DND-41 (cell line): Measurements from ENCODE around the gene KCNG3.

ENCODE experiments used
- ATAC-seq: fragments of 200-7000 bp; cut with Tn5 transposase; 3 replicates; pipeline ENCODE4 v1.9.1; 2021; ENCODE audit warnings: low read depth; ENCODE audit not compliant: insufficient read depth
- DNase-seq: peaks from one replicate; pipeline ENCODE4 v3.0.0-alpha.2; 2020
- H2AFZ ChIP-seq: 2 replicates; pipeline ENCODE4 v1.6.0; 2012; ENCODE audit warnings: low read depth, low read length
- H3K27ac ChIP-seq: 2 replicates; pipeline ENCODE4 v1.5.1; 2012; ENCODE audit warnings: low read length, inconsistent platforms
- H3K27me3 ChIP-seq: fragments of 200-600 bp; sonication (generic); 2 replicates; pipeline ENCODE4 v1.6.0; 2012; ENCODE audit warnings: low read length, mild to moderate bottlenecking, inconsistent platforms; ENCODE audit not compliant: insufficient read depth, poor library complexity
- H3K36me3 ChIP-seq: 2 replicates; pipeline ENCODE4 v1.5.1; 2012; ENCODE audit warnings: low read length, inconsistent platforms; ENCODE audit not compliant: insufficient read depth
- H3K4me1 ChIP-seq: 2 replicates; pipeline ENCODE4 v1.5.1; 2012; ENCODE audit warnings: mild to moderate bottlenecking, low read length; ENCODE audit not compliant: insufficient read depth
- H3K4me2 ChIP-seq: 2 replicates; pipeline ENCODE4 v1.6.0; 2012; ENCODE audit warnings: mild to moderate bottlenecking, moderate library complexity, low read length, inconsistent platforms; ENCODE audit not compliant: insufficient read depth
- H3K4me3 ChIP-seq, 2 experiments: fragments of 200-600 bp in 1 of 2; shearing (Covaris generic) in 1 of 2; 2 replicates each; pipeline ENCODE4 v1.5.1; 2012 to 2016; ENCODE audit warnings: inconsistent platforms in 2 of 2, low read length in 2 of 2, mild to moderate bottlenecking in 2 of 2, low read depth in 1 of 2, moderate library complexity in 1 of 2
- H3K79me2 ChIP-seq: 2 replicates; pipeline ENCODE4 v1.6.0; 2012; ENCODE audit warnings: low read length, inconsistent platforms; ENCODE audit not compliant: insufficient read depth
- H3K9ac ChIP-seq: 2 replicates; pipeline ENCODE4 v1.6.0; 2012; ENCODE audit warnings: low read depth, mild to moderate bottlenecking, inconsistent platforms, low read length, moderate library complexity
- H3K9me3 ChIP-seq: 2 replicates; pipeline ENCODE4 v1.5.1; 2012; ENCODE audit warnings: low read length, moderate library complexity, mild to moderate bottlenecking, inconsistent platforms; ENCODE audit not compliant: insufficient read depth, severe bottlenecking
- H4K20me1 ChIP-seq: 2 replicates; pipeline ENCODE4 v1.6.0; 2012; ENCODE audit warnings: low read length; ENCODE audit not compliant: insufficient read depth
- EZH2 ChIP-seq: IDR thresholded peaks from 3 replicates; pipeline ENCODE4 v1.6.1; 2012; ENCODE audit warnings: borderline replicate concordance, low read depth, mild to moderate bottlenecking, moderate library complexity, low read length, inconsistent platforms; ENCODE audit not compliant: severe bottlenecking
- TF ChIP-seq, protein P1 (sequence below): IDR thresholded peaks from 2 replicates; pipeline ENCODE4 v1.5.1; 2012; ENCODE audit warnings: borderline replicate concordance, low read length, moderate library complexity, mild to moderate bottlenecking; ENCODE audit not compliant: poor library complexity, severe bottlenecking; ENCODE audit errors: extremely low read depth

The KCNG3 gene

DNA sequence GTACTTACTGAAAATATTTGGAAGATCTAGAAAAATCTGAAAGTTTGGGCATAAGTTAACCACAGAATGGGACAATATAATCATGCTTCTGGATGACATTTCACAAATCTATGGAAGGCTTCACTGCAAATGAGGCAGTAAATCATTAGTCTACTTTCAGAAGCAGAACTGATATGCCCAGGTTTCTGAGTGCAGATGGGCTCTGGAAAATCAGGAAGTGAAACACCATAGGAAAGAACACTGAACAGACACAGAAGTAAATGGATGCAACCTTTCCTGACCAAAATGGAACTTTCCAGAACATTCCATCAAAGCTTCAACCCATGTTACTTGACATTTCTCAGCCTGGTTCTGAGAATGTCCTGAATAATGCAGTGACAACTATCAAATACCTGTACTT is 55.1 kb downstream of the KCNG3 start:
- no peak for ATAC-seq

DNA sequence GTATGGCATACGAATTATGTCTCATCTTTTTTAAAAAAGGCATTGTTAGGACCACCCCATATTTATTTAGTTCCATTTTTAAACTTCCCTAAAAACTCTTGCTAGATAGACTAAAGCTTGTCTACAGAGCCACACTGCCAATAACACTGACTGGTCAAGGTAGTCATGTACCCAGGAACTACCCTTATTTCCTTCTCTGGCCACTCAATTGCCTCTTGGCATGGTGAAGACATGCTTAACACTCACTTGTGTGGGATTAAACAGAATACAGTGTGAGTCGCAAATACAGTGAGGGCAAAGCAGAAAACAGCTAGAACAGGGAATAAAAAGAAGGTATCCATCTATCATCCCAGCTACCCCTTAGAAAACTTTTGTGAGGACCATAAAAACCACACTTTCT is 57.4 kb downstream of the KCNG3 start:
- no peaks in the 10 kb centered on the region for H3K4me1 ChIP-seq
- H3K4me3 ChIP-seq = no peak overlapping the region
- H3K9me3 ChIP-seq = no peaks in the 10 kb centered on the region
- TF ChIP-seq EZH2 = no peak
- TF ChIP-seq, protein P1, sequence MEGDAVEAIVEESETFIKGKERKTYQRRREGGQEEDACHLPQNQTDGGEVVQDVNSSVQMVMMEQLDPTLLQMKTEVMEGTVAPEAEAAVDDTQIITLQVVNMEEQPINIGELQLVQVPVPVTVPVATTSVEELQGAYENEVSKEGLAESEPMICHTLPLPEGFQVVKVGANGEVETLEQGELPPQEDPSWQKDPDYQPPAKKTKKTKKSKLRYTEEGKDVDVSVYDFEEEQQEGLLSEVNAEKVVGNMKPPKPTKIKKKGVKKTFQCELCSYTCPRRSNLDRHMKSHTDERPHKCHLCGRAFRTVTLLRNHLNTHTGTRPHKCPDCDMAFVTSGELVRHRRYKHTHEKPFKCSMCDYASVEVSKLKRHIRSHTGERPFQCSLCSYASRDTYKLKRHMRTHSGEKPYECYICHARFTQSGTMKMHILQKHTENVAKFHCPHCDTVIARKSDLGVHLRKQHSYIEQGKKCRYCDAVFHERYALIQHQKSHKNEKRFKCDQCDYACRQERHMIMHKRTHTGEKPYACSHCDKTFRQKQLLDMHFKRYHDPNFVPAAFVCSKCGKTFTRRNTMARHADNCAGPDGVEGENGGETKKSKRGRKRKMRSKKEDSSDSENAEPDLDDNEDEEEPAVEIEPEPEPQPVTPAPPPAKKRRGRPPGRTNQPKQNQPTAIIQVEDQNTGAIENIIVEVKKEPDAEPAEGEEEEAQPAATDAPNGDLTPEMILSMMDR = no peak
- ATAC-seq (no peak), DNase-seq (no peak)
- H2AFZ ChIP-seq = no peak overlapping the region
- no peak overlapping the region for H3K4me2 ChIP-seq
- no peaks in the 10 kb centered on the region for H3K36me3 ChIP-seq
- no peak overlapping the region for H3K27ac ChIP-seq
- no peaks in the 10 kb centered on the region for H4K20me1 ChIP-seq
- H3K27me3 ChIP-seq = no peaks in the 10 kb centered on the region
- no peak overlapping the region for H3K9ac ChIP-seq
- no peaks in the 10 kb centered on the region for H3K79me2 ChIP-seq

More for the DNA sequence above, 55.1 kb downstream of the KCNG3 start:
- H4K20me1 ChIP-seq = no peaks in the 10 kb centered on the region
- H3K79me2 ChIP-seq = no peaks in the 10 kb centered on the region
- H2AFZ ChIP-seq = no peak overlapping the region
- TF ChIP-seq, protein P1 = no peak
- no peak for TF ChIP-seq EZH2
- no peaks in the 10 kb centered on the region for H3K4me1 ChIP-seq
- no peak overlapping the region for H3K4me3 ChIP-seq
- H3K27me3 ChIP-seq = no peaks in the 10 kb centered on the region
- no peak overlapping the region for H3K27ac ChIP-seq
- no peak overlapping the region for H3K9ac ChIP-seq
- no peaks in the 10 kb centered on the region for H3K36me3 ChIP-seq
- H3K9me3 ChIP-seq = no peaks in the 10 kb centered on the region
- no peak overlapping the region for H3K4me2 ChIP-seq
- no peak for DNase-seq

DNA sequence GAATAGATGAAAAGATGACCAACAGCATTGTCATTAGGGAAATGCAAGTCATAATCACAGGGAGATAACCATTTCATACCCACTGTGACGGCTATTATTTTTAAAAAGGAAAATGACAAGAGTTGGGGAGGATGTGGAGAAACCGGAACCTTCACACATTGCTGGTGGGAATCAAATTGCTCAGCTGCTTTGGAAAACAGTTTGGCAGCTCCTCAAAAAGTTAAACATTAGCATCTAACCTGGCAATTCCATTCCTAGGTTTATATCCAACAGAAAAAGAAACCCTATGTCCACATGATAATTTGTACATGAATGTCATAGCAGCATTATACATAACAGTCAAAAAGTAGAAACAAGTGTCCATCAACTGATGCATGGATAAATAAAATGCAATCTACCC is 58.2 kb downstream of the KCNG3 start:
- no peak overlapping the region for H3K9ac ChIP-seq
- H3K4me2 ChIP-seq = no peak overlapping the region
- no peaks in the 10 kb centered on the region for H4K20me1 ChIP-seq
- no peak for TF ChIP-seq EZH2
- TF ChIP-seq, protein P1 = no peak
- no peaks in the 10 kb centered on the region for H3K36me3 ChIP-seq
- no peaks in the 10 kb centered on the region for H3K4me1 ChIP-seq
- no peaks in the 10 kb centered on the region for H3K9me3 ChIP-seq
- DNase-seq (no peak), ATAC-seq (no peak)
- H3K4me3 ChIP-seq = no peak overlapping the region
- H3K27ac ChIP-seq = no peak overlapping the region
- no peaks in the 10 kb centered on the region for H3K27me3 ChIP-seq
- H2AFZ ChIP-seq = no peak overlapping the region
- no peaks in the 10 kb centered on the region for H3K79me2 ChIP-seq

DNA sequence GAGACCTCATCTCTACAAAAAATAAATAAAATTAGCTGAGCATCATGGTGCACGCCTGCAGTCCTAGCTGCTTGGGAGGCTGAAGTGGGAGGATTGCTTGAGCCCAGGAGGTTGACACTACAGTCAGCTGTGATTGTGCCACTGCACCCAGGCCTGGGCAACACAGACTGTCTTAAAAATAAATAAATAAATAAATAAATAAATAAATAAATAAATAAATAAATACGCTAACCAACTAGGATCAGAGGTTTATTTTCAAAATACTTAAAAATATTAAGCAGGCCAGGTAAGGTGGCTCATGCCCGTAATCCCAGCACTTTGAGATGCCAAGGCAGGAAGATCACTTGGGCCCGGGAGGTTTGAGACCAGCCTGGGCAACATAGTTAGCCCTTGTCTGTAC is 63.6 kb downstream of the KCNG3 start:
- Histone ChIP-seq H4K20me1 (no peaks in the 10 kb centered on the region), H3K27me3 (no peaks in the 10 kb centered on the region), H2AFZ (no peak overlapping the region), H3K36me3 (no peaks in the 10 kb centered on the region), H3K9me3 (no peaks in the 10 kb centered on the region), H3K4me2 (no peak overlapping the region), H3K4me1 (no peaks in the 10 kb centered on the region), H3K27ac (no peak overlapping the region), H3K9ac (no peak overlapping the region), H3K79me2 (no peaks in the 10 kb centered on the region), H3K4me3 (no peak overlapping the region)
- ATAC-seq (no peak), DNase-seq (no peak)
- TF ChIP-seq EZH2 = no peak
- TF ChIP-seq, protein P1 = no peak
